Gastrocnemius medialis (tissue), 4 donors: ENCODE results near the gene SUPT5H. TPM values are rescaled to one million over a fixed set of nuclear protein-coding genes. Genes with fewer than 3 reads are reported as not detected.

ENCODE experiments used
- ATAC-seq, 2 donors: fragments of 150-250 bp; one replicate each; pipeline ENCODE4 v1.9.1; 2016
- DNase-seq, 2 donors: peaks; one replicate each; pipeline ENCODE4 v3.0.0-alpha.2; 2019
- H3K27ac ChIP-seq, 4 donors: fragments of 200-600 bp; sonication (generic); 1 replicate in 1 of 4; 2 replicates in 3 of 4; pipeline ENCODE4 v1.5.1; 2016 to 2018; ENCODE audit warnings: mild to moderate bottlenecking in 2 of 4, moderate library complexity in 1 of 4
- H3K27me3 ChIP-seq, 3 donors: fragments of 200-600 bp; sonication (generic) in 2 of 3; 1 replicate in 1 of 3; 2 replicates in 2 of 3; pipeline versions ENCODE4 v1.5.1 to v1.6.0; 2016 to 2019; ENCODE audit warnings: mild to moderate bottlenecking in 1 of 3, moderate library complexity in 1 of 3
- H3K36me3 ChIP-seq, 2 donors: fragments of 200-600 bp; sonication (generic) in 1 of 2; one replicate each; pipeline ENCODE4 v1.5.1; 2017 to 2018
- H3K4me1 ChIP-seq, 2 donors: fragments of 200-600 bp; sonication (generic) in 1 of 2; one replicate each; pipeline ENCODE4 v1.5.1; 2016 to 2017; ENCODE audit warnings: mild to moderate bottlenecking in 2 of 2
- H3K4me3 ChIP-seq, 4 donors: fragments of 200-600 bp; sonication (generic) in 3 of 4; 1 replicate in 1 of 4; 2 replicates in 3 of 4; pipeline ENCODE4 v1.5.1; 2016 to 2019; ENCODE audit warnings: mild to moderate bottlenecking in 2 of 4
- H3K9me3 ChIP-seq, 3 donors: fragments of 200-600 bp; sonication (generic) in 2 of 3; 1 replicate in 1 of 3; 2 replicates in 2 of 3; pipeline ENCODE4 v1.5.1; 2016 to 2019
- CTCF ChIP-seq, 5 experiments: fragments of 450-650 bp in 3 of 5; fragments of 200-600 bp in 2 of 5; sonication (generic) in 2 of 5; IDR thresholded peaks in 4 of 5; conservative IDR thresholded peaks in 1 of 5; 1 replicate in 4 of 5; 2 replicates in 1 of 5; pipeline ENCODE4 v1.5.1; 2016 to 2019; ENCODE audit warnings: antibody characterized with exemption in 5 of 5, mild to moderate bottlenecking in 3 of 5, moderate library complexity in 3 of 5
- POLR2A ChIP-seq, 2 donors: fragments of 450-650 bp; IDR thresholded peaks; one replicate each; pipeline ENCODE4 v1.6.1; 2017; ENCODE audit warnings: antibody characterized with exemption in 2 of 2, mild to moderate bottlenecking in 2 of 2, moderate library complexity in 2 of 2
- in situ Hi-C, 4 donors: fragments of 200-750 bp; cut with MboI; loops; one replicate each; pipeline versions ENCODE4 v1.15.0 to v1.8.0; 2017; ENCODE audit warnings: low sequenced_read_pairs in 4 of 4
- intact Hi-C: fragments of 100-400 bp; cut with DNase I; formaldehyde crosslinking; loops from one replicate; pipeline ENCODE4 v1.15.1; 2023; ENCODE audit warnings: low total_unique reads
- total RNA-seq, 4 donors: library from RNA; depleted of rRNA; stranded (reverse); fragments of >200 nt; gene quantifications; one replicate each; pipeline versions ENCODE4 v1.1.0 to v1.2.3, GENCODE V29; 2016

Gene SUPT5H
- total RNA-seq, 4 donors from 2014 or later, result 60.7 to 148 (median 108) TPM

- Histone ChIP-seq H3K4me1 (no peaks in the 10 kb centered on the region), H3K36me3 (peaks cover 8 to 75% of the 10 kb centered on the region in 2 donors), H3K27me3 (no peaks in the 10 kb centered on the region), H3K4me3 (no peak overlapping the region), H3K9me3 (no peaks in the 10 kb centered on the region), H3K27ac (no peak overlapping the region)
- in situ Hi-C loops (no loop called here), intact Hi-C loops (no loop called here)
- TF ChIP-seq CTCF (IDR thresholded peaks at IDR 0.05 in 4 of 5, conservative IDR thresholded peaks at IDR 0.05 in 1 of 5) (no peak), POLR2A (IDR thresholded peaks at IDR 0.05) (no peak)
- ATAC-seq (no peak), DNase-seq (no peak)
Observed at GRCh38 chr19:39463403-39463802, 18.0 kb downstream of the SUPT5H start.

GRCh38 chr19:39465956-39466747 lies 20.8 kb downstream of the SUPT5H start:
- in situ Hi-C loops (no loop called here), intact Hi-C loops (no loop called here)
- ATAC-seq (no peak), DNase-seq (no peak)
- Histone ChIP-seq H3K9me3 (no peaks in the 10 kb centered on the region), H3K27ac (no peak overlapping the region), H3K36me3 (peaks cover 5 to 75% of the 10 kb centered on the region in 2 donors), H3K4me3 (no peak overlapping the region), H3K4me1 (no peaks in the 10 kb centered on the region), H3K27me3 (no peaks in the 10 kb centered on the region)
- TF ChIP-seq POLR2A (IDR thresholded peaks at IDR 0.05), result no peak
- no peak for TF ChIP-seq CTCF (IDR thresholded peaks at IDR 0.05 in 4 of 5, conservative IDR thresholded peaks at IDR 0.05 in 1 of 5)

- Histone ChIP-seq H3K9me3 (no peaks in the 10 kb centered on the region), H3K36me3 (peaks cover 5 to 90% of the 10 kb centered on the region in 2 donors), H3K27ac (no peak overlapping the region), H3K27me3 (no peaks in the 10 kb centered on the region), H3K4me3 (no peak overlapping the region), H3K4me1 (no peaks in the 10 kb centered on the region)
- intact Hi-C loops, result no loop called here
- in situ Hi-C loops, result no loop called here
- ATAC-seq, result no peak
- DNase-seq, result no peak
- no peak for TF ChIP-seq CTCF (IDR thresholded peaks at IDR 0.05 in 4 of 5, conservative IDR thresholded peaks at IDR 0.05 in 1 of 5)
- TF ChIP-seq POLR2A (IDR thresholded peaks at IDR 0.05), result no peak
Observed at GRCh38 chr19:39467941-39468340, 22.6 kb downstream of the SUPT5H start.

GRCh38 chr19:39469036-39469435 lies 23.7 kb downstream of the SUPT5H start:
- Histone ChIP-seq H3K27me3 (no peaks in the 10 kb centered on the region), H3K4me3 (no peak overlapping the region), H3K36me3 (peaks cover 5 to 100% of the 10 kb centered on the region in 2 donors), H3K9me3 (no peaks in the 10 kb centered on the region), H3K27ac (no peak overlapping the region), H3K4me1 (no peaks in the 10 kb centered on the region)
- DNase-seq, result no peak
- no peak for TF ChIP-seq CTCF (IDR thresholded peaks at IDR 0.05 in 4 of 5, conservative IDR thresholded peaks at IDR 0.05 in 1 of 5)
- no peak for TF ChIP-seq POLR2A (IDR thresholded peaks at IDR 0.05)
- intact Hi-C loops, result no loop called here
- no peak for ATAC-seq
- in situ Hi-C loops, result no loop called here
